GM23248 (cell line): ENCODE measurements around the gene EEPD1. TPM values are rescaled to one million over a fixed set of nuclear protein-coding genes. Genes with fewer than 3 reads are reported as not detected.
"Not testable (repeated sequence)": the region's sequence is repeated elsewhere in the genome, so short reads cannot be mapped to it uniquely, and the experiment has no call there.

Source experiments
- DNase-seq: peaks from one replicate; pipeline ENCODE4 v3.0.0-alpha.2; 2015
- H2AFZ ChIP-seq: fragments of 200-600 bp; sonication (generic); 2 replicates; pipeline ENCODE4 v1.6.1; 2016; ENCODE audit warnings: antibody characterized with exemption
- H3F3A ChIP-seq: fragments of 200-600 bp; sonication (generic); 2 replicates; pipeline ENCODE4 v1.6.1; 2016; ENCODE audit warnings: mild to moderate bottlenecking, antibody characterized with exemption, mixed run types; ENCODE audit not compliant: insufficient read depth
- H3K27ac ChIP-seq: fragments of 200-600 bp; sonication (generic); 2 replicates; pipeline ENCODE4 v1.5.1; 2016; ENCODE audit warnings: mild to moderate bottlenecking
- H3K27me3 ChIP-seq: fragments of 200-600 bp; sonication (generic); replicated peaks from 2 replicates; pipeline ENCODE4 v1.6.1; 2016; ENCODE audit warnings: mild to moderate bottlenecking; ENCODE audit not compliant: insufficient read depth
- H3K36me3 ChIP-seq: fragments of 200-600 bp; sonication (generic); 2 replicates; pipeline ENCODE4 v1.6.1; 2016; ENCODE audit warnings: low read depth, mild to moderate bottlenecking
- H3K4me1 ChIP-seq: fragments of 200-600 bp; sonication (generic); 2 replicates; pipeline ENCODE4 v1.6.1; 2016; ENCODE audit warnings: mild to moderate bottlenecking; ENCODE audit not compliant: insufficient read depth
- H3K4me2 ChIP-seq: fragments of 200-600 bp; sonication (generic); one replicate; pipeline ENCODE4 v1.6.1; 2016; ENCODE audit warnings: mild to moderate bottlenecking; ENCODE audit not compliant: unreplicated experiment
- H3K4me3 ChIP-seq: fragments of 200-600 bp; sonication (generic); 2 replicates; pipeline ENCODE4 v1.5.1; 2016; ENCODE audit warnings: mild to moderate bottlenecking
- H3K79me2 ChIP-seq: fragments of 200-600 bp; sonication (generic); 2 replicates; pipeline ENCODE4 v1.6.1; 2016; ENCODE audit warnings: mild to moderate bottlenecking; ENCODE audit not compliant: insufficient read depth
- H3K9ac ChIP-seq: fragments of 200-600 bp; sonication (generic); 2 replicates; pipeline ENCODE4 v1.6.1; 2016; ENCODE audit warnings: mild to moderate bottlenecking
- H3K9me2 ChIP-seq: fragments of 200-600 bp; sonication (generic); 2 replicates; pipeline ENCODE4 v1.6.1; 2016; ENCODE audit warnings: mixed run types, mild to moderate bottlenecking, moderate library complexity; ENCODE audit not compliant: insufficient read depth
- H3K9me3 ChIP-seq: fragments of 200-600 bp; sonication (generic); one replicate; pipeline ENCODE4 v1.6.1; 2017; ENCODE audit warnings: low read depth
- H4K20me1 ChIP-seq: fragments of 200-600 bp; sonication (generic); 2 replicates; pipeline ENCODE4 v1.6.0; 2016; ENCODE audit not compliant: insufficient read depth
- EZH2 ChIP-seq: fragments of 200-600 bp; sonication (generic); IDR thresholded peaks from 2 replicates; pipeline ENCODE4 v1.6.1; 2018; ENCODE audit warnings: antibody characterized with exemption, mild to moderate bottlenecking; ENCODE audit not compliant: insufficient read depth, poor library complexity, severe bottlenecking
- EZH2phosphoT487 ChIP-seq: fragments of 200-600 bp; sonication (generic); IDR thresholded peaks from 2 replicates; pipeline ENCODE4 v1.6.1; 2018; ENCODE audit warnings: antibody characterized with exemption, moderate library complexity, mild to moderate bottlenecking, low read depth; ENCODE audit not compliant: insufficient read depth
- WGBS, 2 experiments: methylation state at CpG; one replicate each; pipeline ENCODE4 v1.1.6; 2015 to 2017; ENCODE audit warnings: low lambda C conversion rate in 2 of 2, low coverage in 1 of 2; ENCODE audit errors: missing lambda C conversion rate in 2 of 2; 5-methylcytosine and 5-hydroxymethylcytosine counted together
- in situ Hi-C: fragments of 300-500 bp; cut with MboI; formaldehyde crosslinking; loops from 2 replicates; pipeline ENCODE4 v1.15.0; 2020
- polyA plus RNA-seq: library from polyadenylated mRNA; unstranded; fragments of >200 nt; fragmentation: Nextera tagmentation; extraction: Ambion mirVana; gene quantifications from 2 replicates; pipeline ENCODE4 v1.2.1, GENCODE V29; 2016
- total RNA-seq: library from RNA; depleted of rRNA; stranded (reverse); fragments of >200 nt; shearing (Covaris generic); gene quantifications from 2 replicates; pipeline ENCODE4 v1.2.3, GENCODE V29; 2014; rRNA removed

EEPD1 gene
- total RNA-seq: 5.2 and 13.3 TPM in 2 replicates
- 1.6 and 1.9 TPM in 2 replicates for polyA plus RNA-seq

- DNase-seq: peak; percentile 99
- H3K27me3 ChIP-seq: no peaks in the 10 kb centered on the region
- H3F3A ChIP-seq: peaks cover 13% of the 10 kb centered on the region; the same call in 1 of the 2 replicates
- H4K20me1 ChIP-seq: no peaks in the 10 kb centered on the region
- H3K4me3 ChIP-seq: peak within 1 kb of the TSS; percentile 75
- in situ Hi-C loops: no loop called here
- peak within 1 kb of the TSS; percentile 74 for H3K9ac ChIP-seq
- H2AFZ ChIP-seq: peak within 1 kb of the TSS; percentile 86
- H3K4me2 ChIP-seq: peak within 1 kb of the TSS; percentile 88
- 1% methylated on average over 56 to 86 of the region's 88 CpGs for WGBS, 2 experiments
- H3K36me3 ChIP-seq: no peaks in the 10 kb centered on the region
- no peaks in the 10 kb centered on the region for H3K79me2 ChIP-seq
- no peak for TF ChIP-seq EZH2
- no peak for TF ChIP-seq EZH2phosphoT487
- H3K9me3 ChIP-seq: no peaks in the 10 kb centered on the region
- H3K9me2 ChIP-seq: no peaks in the 10 kb centered on the region
- H3K27ac ChIP-seq: peak within 1 kb of the TSS; percentile 24; the same call in 1 of the 2 replicates
- peaks cover 20% of the 10 kb centered on the region for H3K4me1 ChIP-seq
These were observed at the start of gene EEPD1 for GRCh38 chr7:36152756-36153570. Gene EEPD1 (plus strand): TSS chr7:36153254. CDS start chr7:36154325, 1,071 bp downstream.

DNA sequence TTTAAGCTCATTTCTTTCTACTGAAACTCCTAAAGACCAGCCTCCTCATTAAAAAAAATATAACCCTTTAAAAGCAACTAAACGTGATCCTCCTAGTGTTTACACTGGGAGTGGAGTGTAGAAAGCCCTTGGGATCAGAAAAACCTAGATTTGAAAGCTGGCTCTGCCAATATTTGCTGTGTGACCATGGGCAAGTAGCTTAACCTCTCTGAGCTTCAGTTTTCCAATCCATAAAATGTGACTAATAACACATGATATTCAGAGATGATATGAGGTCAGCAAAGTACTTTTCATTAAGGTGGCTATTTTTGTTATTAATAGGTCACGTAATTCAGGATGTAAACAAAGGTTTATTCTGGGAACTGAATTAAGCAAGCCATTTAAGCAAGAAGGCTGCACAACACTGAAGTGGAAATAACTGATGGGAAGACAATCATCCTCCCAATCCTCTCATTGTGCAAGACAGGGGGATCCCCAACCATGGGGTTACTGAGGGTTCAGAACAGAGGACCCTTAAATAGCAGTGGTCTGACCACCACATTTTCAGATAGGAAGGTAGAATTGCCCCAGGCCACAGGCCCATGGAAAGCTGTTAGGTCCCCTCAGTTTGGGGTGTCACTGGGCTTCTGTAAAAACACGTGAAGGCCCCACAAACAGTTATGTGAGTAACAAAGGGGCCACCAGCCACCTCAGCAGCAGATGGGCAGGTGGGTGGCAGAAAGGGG lies 49.1 kb upstream of the EEPD1 start:
- Histone ChIP-seq H3K27ac (no peak overlapping the region), H3K4me3 (no peak overlapping the region), H3K79me2 (no peaks in the 10 kb centered on the region), H4K20me1 (no peaks in the 10 kb centered on the region), H3K9ac (no peak overlapping the region), H3F3A (no peaks in the 10 kb centered on the region; the same call in 1 of the 2 replicates), H3K9me3 (no peaks in the 10 kb centered on the region), H3K4me2 (no peak overlapping the region), H3K27me3 (no peaks in the 10 kb centered on the region), H3K36me3 (no peaks in the 10 kb centered on the region), H2AFZ (no peak overlapping the region), H3K4me1 (no peaks in the 10 kb centered on the region), H3K9me2 (no peaks in the 10 kb centered on the region)
- 33 to 34% methylated on average over 3 of the region's 3 CpGs for WGBS, 2 experiments
- in situ Hi-C loops: no loop called here
- no peak for TF ChIP-seq EZH2
- no peak for TF ChIP-seq EZH2phosphoT487
- DNase-seq: no peak

DNA sequence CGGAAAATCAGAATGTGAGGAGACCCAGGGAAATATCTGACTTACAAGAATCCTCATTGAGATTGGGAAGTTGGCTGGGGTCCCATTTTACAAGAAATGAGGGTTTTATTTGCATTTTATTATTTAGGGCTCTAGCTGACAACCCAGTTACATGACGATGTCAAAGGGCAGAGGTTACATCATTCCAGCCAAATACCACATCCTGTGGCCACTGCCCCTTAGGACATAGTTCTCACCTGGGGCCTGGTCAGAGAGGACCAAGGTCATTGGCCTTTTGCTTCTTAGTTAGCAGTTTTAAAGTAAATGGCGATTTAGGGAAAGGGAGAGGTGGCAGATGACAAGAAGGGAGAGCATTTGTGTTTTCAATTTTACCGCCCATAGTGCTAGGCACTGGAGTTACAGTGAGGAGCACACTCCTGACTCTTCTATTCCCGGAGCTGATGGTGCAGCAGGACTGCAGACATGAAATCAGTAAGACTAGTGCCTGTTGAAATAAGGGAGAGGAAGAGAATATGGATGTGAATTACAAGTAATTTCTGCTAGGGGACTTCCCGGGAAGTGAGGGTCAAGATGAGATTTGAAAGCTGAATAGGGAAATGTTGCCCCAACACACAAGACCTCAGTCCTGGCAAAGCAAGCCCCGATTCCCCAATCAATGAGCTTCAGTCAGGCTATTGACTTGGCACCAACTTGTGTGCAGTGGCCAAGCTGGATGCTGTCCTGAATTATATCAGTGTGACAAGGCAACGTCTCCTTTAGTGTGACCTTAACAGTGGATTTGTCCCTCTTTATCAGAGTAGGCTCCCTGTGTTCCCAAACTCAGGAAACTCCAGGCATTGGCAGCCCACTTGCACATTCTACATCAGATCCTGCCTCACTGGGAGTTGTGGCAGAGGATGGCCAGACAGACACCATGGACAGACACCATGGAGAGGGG lies 45.8 kb upstream of the EEPD1 start:
- H3F3A ChIP-seq, H3K9me2 ChIP-seq, H3K4me2 ChIP-seq, H2AFZ ChIP-seq, H3K4me3 ChIP-seq, H3K9me3 ChIP-seq, H3K36me3 ChIP-seq, H4K20me1 ChIP-seq, in situ Hi-C loops, DNase-seq, H3K9ac ChIP-seq, H3K79me2 ChIP-seq, H3K4me1 ChIP-seq, H3K27me3 ChIP-seq, H3K27ac ChIP-seq: not testable (repeated sequence)
- WGBS, 2 experiments: 69 to 70% methylated on average over 8 of the region's 8 CpGs

- no peaks in the 10 kb centered on the region for H3K79me2 ChIP-seq
- H3K9me2 ChIP-seq: no peaks in the 10 kb centered on the region
- TF ChIP-seq EZH2phosphoT487 (no peak), EZH2 (no peak)
- H3F3A ChIP-seq: no peaks in the 10 kb centered on the region
- H3K4me1 ChIP-seq: no peaks in the 10 kb centered on the region
- H3K9ac ChIP-seq: no peak overlapping the region
- no peak overlapping the region for H3K4me2 ChIP-seq
- no peak overlapping the region for H2AFZ ChIP-seq
- WGBS, 2 experiments: 42 to 43% methylated on average over 4 of the region's 4 CpGs
- H3K9me3 ChIP-seq: no peaks in the 10 kb centered on the region
- no peak overlapping the region for H3K27ac ChIP-seq
- no peak for DNase-seq
- H3K27me3 ChIP-seq: no peaks in the 10 kb centered on the region
- in situ Hi-C loops: no loop called here
- H3K36me3 ChIP-seq: no peaks in the 10 kb centered on the region
- no peaks in the 10 kb centered on the region for H4K20me1 ChIP-seq
- H3K4me3 ChIP-seq: no peak overlapping the region
These were observed 45.0 kb upstream of the EEPD1 start for GRCh38 chr7:36107926-36108631.
